Measurements from ENCODE around the gene PLOD1. TPM values are rescaled to one million over a fixed set of nuclear protein-coding genes. Genes with fewer than 3 reads are reported as not detected.
A peak's percentile ranks its signal among the peaks of the same experiment; 100 is the strongest.
"Not testable (repeated sequence)": the region's sequence is repeated elsewhere in the genome, so short reads cannot be mapped to it uniquely, and the experiment has no call there.

PLOD1 gene
- total RNA-seq, 1 experiment from 2014 or later: 46.9 TPM

GRCh38 chr1:11938722-11939526, 4.4 kb downstream of the PLOD1 start (continued):
- TF ChIP-seq, protein P1, sequence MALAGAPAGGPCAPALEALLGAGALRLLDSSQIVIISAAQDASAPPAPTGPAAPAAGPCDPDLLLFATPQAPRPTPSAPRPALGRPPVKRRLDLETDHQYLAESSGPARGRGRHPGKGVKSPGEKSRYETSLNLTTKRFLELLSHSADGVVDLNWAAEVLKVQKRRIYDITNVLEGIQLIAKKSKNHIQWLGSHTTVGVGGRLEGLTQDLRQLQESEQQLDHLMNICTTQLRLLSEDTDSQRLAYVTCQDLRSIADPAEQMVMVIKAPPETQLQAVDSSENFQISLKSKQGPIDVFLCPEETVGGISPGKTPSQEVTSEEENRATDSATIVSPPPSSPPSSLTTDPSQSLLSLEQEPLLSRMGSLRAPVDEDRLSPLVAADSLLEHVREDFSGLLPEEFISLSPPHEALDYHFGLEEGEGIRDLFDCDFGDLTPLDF (CRISPR knock-in tag; IDR thresholded peaks at IDR 0.05): no peak
- TF ChIP-seq, protein P2, sequence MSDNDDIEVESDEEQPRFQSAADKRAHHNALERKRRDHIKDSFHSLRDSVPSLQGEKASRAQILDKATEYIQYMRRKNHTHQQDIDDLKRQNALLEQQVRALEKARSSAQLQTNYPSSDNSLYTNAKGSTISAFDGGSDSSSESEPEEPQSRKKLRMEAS (CRISPR knock-in tag; IDR thresholded peaks at IDR 0.05): no peak
- TF ChIP-seq NFYB (CRISPR knock-in tag; conservative IDR thresholded peaks at IDR 0.05; ENCODE audit: low read depth) (no peak), CREM (CRISPR knock-in tag; IDR thresholded peaks at IDR 0.05) (no peak)

- POLR2A ChIA-PET: interaction anchor here (1.7 kb wide), 1 partner anchor 31 kb away, joined by 12 read pairs; no protein-coding TSS in a partner anchor
- not testable (repeated sequence) for ATAC-seq; H3K36me3 Mint-ChIP-seq; H3K9me3 Mint-ChIP-seq; DNase-seq (ENCODE audit: low spot score); H3K27ac Mint-ChIP-seq; H3K4me3 Mint-ChIP-seq; H3K27me3 Mint-ChIP-seq (ENCODE audit: low read depth)
- 0 out of 2 replicates have a peak, but pooled peaks have one; percentile 36 for TF ChIP-seq ZNF121 (CRISPR knock-in tag; IDR thresholded peaks at IDR 0.05)
- peaks cover 28% of the 10 kb centered on the region for H3K4me1 Mint-ChIP-seq
- CTCF ChIA-PET: interaction anchor here (1.8 kb wide), 1 partner anchor 27 kb away, joined by 6 read pairs; no protein-coding TSS in a partner anchor
Measured at GRCh38 chr1:11939794-11940193, 5.3 kb downstream of the PLOD1 start.

DNA sequence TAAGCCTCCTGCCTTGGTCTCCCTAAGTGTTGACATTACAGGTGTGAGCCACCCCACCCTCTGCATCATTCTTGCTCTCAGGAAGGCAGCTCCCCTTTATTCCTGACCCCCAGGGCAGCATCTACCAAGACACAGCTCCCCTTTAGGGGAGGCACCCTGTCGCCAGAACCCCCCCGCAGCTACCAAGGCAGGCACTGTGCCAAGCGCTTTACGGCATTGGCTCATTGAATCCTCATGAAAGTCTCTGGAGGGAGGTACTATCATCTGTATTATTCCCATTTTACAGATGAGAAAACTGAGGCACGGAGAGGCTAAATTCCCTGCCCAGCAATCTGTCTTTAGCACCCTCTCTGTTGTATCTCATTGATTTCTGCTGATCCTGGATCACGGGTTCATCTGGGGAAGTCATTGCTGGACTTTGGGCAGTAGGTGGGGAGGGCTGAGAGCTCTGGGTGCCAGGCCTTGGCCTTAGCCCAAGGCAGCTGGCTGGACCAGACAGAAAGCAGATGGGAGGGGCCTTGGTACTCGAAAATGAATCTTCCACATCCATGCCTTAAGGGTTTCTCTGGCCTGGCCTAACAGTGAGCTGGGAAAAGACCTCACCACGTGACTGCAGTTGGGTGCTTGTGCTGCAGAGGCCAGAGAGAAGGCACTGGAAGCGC, 5.9 kb downstream of the PLOD1 start:
- H3K4me3 Mint-ChIP-seq: no peak overlapping the region
- H3K36me3 Mint-ChIP-seq: no peaks in the 10 kb centered on the region; the same call in 1 of the 2 replicates
- no peaks in the 10 kb centered on the region for H3K9me3 Mint-ChIP-seq
- ChIA-PET POLR2A (interaction anchor here (1.7 kb wide), 1 partner anchor 32 kb away, joined by 12 read pairs; no protein-coding TSS in a partner anchor), CTCF (interaction anchor here (1.8 kb wide), 1 partner anchor 26 kb away, joined by 6 read pairs; no protein-coding TSS in a partner anchor)
- TF ChIP-seq, protein P3, sequence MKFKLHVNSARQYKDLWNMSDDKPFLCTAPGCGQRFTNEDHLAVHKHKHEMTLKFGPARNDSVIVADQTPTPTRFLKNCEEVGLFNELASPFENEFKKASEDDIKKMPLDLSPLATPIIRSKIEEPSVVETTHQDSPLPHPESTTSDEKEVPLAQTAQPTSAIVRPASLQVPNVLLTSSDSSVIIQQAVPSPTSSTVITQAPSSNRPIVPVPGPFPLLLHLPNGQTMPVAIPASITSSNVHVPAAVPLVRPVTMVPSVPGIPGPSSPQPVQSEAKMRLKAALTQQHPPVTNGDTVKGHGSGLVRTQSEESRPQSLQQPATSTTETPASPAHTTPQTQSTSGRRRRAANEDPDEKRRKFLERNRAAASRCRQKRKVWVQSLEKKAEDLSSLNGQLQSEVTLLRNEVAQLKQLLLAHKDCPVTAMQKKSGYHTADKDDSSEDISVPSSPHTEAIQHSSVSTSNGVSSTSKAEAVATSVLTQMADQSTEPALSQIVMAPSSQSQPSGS (CRISPR knock-in tag; IDR thresholded peaks at IDR 0.05; ENCODE audit: borderline replicate concordance, low read depth): no peak
- TF ChIP-seq ESRRA (CRISPR knock-in tag; IDR thresholded peaks at IDR 0.05; ENCODE audit: borderline replicate concordance) (no peak), NFE2L1 (CRISPR knock-in tag; IDR thresholded peaks at IDR 0.05) (no peak), CREM (CRISPR knock-in tag; IDR thresholded peaks at IDR 0.05) (no peak), ERG (CRISPR knock-in tag; IDR thresholded peaks at IDR 0.05) (no peak), ZNF512 (CRISPR knock-in tag; IDR thresholded peaks at IDR 0.05; ENCODE audit: borderline replicate concordance) (no peak), MXD4 (CRISPR knock-in tag; IDR thresholded peaks at IDR 0.05; ENCODE audit: borderline replicate concordance) (no peak)
- H3K4me1 Mint-ChIP-seq: peaks cover 32% of the 10 kb centered on the region
- no peak overlapping the region for H3K27ac Mint-ChIP-seq
- DNase-seq (ENCODE audit: low spot score): no peak
- ATAC-seq: no peak
- H3K27me3 Mint-ChIP-seq (ENCODE audit: low read depth): no peaks in the 10 kb centered on the region; the same call in 1 of the 2 replicates

DNA sequence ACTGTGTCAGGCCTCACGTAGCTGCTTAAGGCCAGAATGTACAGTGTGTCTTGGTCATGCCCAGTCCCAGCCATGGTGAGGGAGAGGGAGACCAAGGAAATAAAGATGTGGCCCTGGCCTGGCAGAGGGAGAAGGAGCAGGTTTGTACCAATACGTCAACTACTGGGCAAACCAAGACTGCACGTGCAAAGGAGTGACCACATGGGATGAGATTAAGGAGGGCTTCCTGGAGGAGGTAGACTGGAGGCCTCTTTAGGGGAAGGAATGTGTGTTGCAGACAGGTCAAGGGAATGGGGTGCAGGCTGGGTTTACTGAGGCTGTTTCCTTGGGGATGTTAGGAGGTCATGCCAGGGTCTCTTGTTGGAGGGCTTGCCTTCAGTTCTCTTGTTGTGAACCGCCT, 7.8 kb downstream of the PLOD1 start:
- TF ChIP-seq, protein P2 (CRISPR knock-in tag; IDR thresholded peaks at IDR 0.05): no peak
- TF ChIP-seq ERG (CRISPR knock-in tag; IDR thresholded peaks at IDR 0.05) (no peak), JUN (CRISPR knock-in tag; IDR thresholded peaks at IDR 0.05) (no peak), ATF1 (CRISPR knock-in tag; IDR thresholded peaks at IDR 0.05) (no peak), SP1 (CRISPR knock-in tag; conservative IDR thresholded peaks at IDR 0.05) (no peak)
- H3K4me1 Mint-ChIP-seq: peaks cover 33% of the 10 kb centered on the region
- peaks cover 6% of the 10 kb centered on the region; the same call in 1 of the 2 replicates for H3K36me3 Mint-ChIP-seq
- no peak for DNase-seq (ENCODE audit: low spot score)
- no peak for ATAC-seq
- ChIA-PET CTCF (no interaction called here), POLR2A (interaction anchor here (1.1 kb wide), 1 partner anchor 34 kb away, joined by 4 read pairs; no protein-coding TSS in a partner anchor)
- H3K27me3 Mint-ChIP-seq (ENCODE audit: low read depth): no peaks in the 10 kb centered on the region; the same call in 1 of the 2 replicates
- no peaks in the 10 kb centered on the region for H3K9me3 Mint-ChIP-seq
- no peak overlapping the region for H3K4me3 Mint-ChIP-seq
- H3K27ac Mint-ChIP-seq: peak overlapping the region; percentile 95

Data from WTC11 (cell line).